OCI-LY1 (cell line): ENCODE measurements around the gene DNAJB8.

Experiments used
- H2AFZ ChIP-seq: fragments of 200-600 bp; sonication (generic), shearing (Covaris generic); 2 replicates; pipeline ENCODE4 v1.6.0; 2014; ENCODE audit warnings: antibody characterized with exemption, mild to moderate bottlenecking, low read length
- H3F3A ChIP-seq: fragments of 200-600 bp; sonication (generic), shearing (Covaris generic); 2 replicates; pipeline ENCODE4 v1.6.0; 2014; ENCODE audit warnings: mild to moderate bottlenecking, antibody characterized with exemption, low read length, moderate library complexity; ENCODE audit not compliant: insufficient read depth
- H3K27ac ChIP-seq: fragments of 200-600 bp; sonication (generic); 2 replicates; pipeline ENCODE4 v1.5.1; 2014; ENCODE audit warnings: low read length, mixed run types, mild to moderate bottlenecking, low read depth; ENCODE audit not compliant: poor library complexity, severe bottlenecking
- H3K27me3 ChIP-seq: fragments of 200-600 bp; sonication (generic); 2 replicates; pipeline ENCODE4 v1.6.0; 2014; ENCODE audit warnings: antibody characterized with exemption, mild to moderate bottlenecking, low read length, moderate library complexity; ENCODE audit not compliant: insufficient read depth
- H3K36me3 ChIP-seq: fragments of 200-600 bp; sonication (generic); 2 replicates; pipeline ENCODE4 v1.6.1; 2014; ENCODE audit warnings: mild to moderate bottlenecking, antibody characterized with exemption, low read length, moderate library complexity, mixed read lengths; ENCODE audit not compliant: insufficient read depth
- H3K4me1 ChIP-seq: fragments of 200-600 bp; sonication (generic); 2 replicates; pipeline ENCODE4 v1.5.1; 2014; ENCODE audit warnings: mild to moderate bottlenecking, low read length, moderate library complexity; ENCODE audit not compliant: insufficient read depth, severe bottlenecking
- H3K4me2 ChIP-seq: fragments of 200-600 bp; sonication (generic), shearing (Covaris generic); 2 replicates; pipeline ENCODE4 v1.6.1; 2014; ENCODE audit warnings: low read length
- H3K4me3 ChIP-seq: fragments of 200-600 bp; sonication (generic); 2 replicates; pipeline ENCODE4 v1.5.1; 2014; ENCODE audit warnings: low read length, low read depth, mild to moderate bottlenecking, mixed read lengths; ENCODE audit not compliant: poor library complexity, severe bottlenecking
- H3K79me2 ChIP-seq: fragments of 200-600 bp; shearing (Covaris generic); 2 replicates; pipeline ENCODE4 v1.6.1; 2016; ENCODE audit warnings: mixed run types, low read length, mixed read lengths; ENCODE audit not compliant: insufficient read depth
- H3K9ac ChIP-seq: fragments of 200-600 bp; sonication (generic), shearing (Covaris generic); 2 replicates; pipeline ENCODE4 v1.6.1; 2014; ENCODE audit warnings: mild to moderate bottlenecking, low read length, mixed read lengths
- H3K9me2 ChIP-seq: fragments of 200-600 bp; sonication (generic), shearing (Covaris generic); 2 replicates; pipeline ENCODE4 v1.6.1; 2014; ENCODE audit warnings: low read depth, mild to moderate bottlenecking, low read length, mixed read lengths
- H3K9me3 ChIP-seq: fragments of 200-600 bp; shearing (Covaris generic); 2 replicates; pipeline ENCODE4 v1.6.1; 2014; ENCODE audit warnings: low read length, mixed read lengths
- H4K20me1 ChIP-seq: fragments of 200-600 bp; sonication (generic), shearing (Covaris generic); 2 replicates; pipeline ENCODE4 v1.6.0; 2016; ENCODE audit warnings: mild to moderate bottlenecking, low read length; ENCODE audit not compliant: insufficient read depth
- EZH2 ChIP-seq: fragments of 200-600 bp; sonication (generic), shearing (Covaris generic); IDR thresholded peaks from 2 replicates; pipeline ENCODE4 v1.8.0; 2017; ENCODE audit warnings: borderline replicate concordance, mixed run types, mild to moderate bottlenecking, antibody characterized with exemption, low read length, moderate library complexity, mixed read lengths
- TF ChIP-seq, protein P1 (sequence below): fragments of 200-600 bp; sonication (generic), shearing (Covaris generic); IDR thresholded peaks from 2 replicates; pipeline ENCODE4 v1.5.1; 2017; ENCODE audit warnings: mild to moderate bottlenecking, antibody characterized with exemption, low read length, moderate library complexity, mixed read lengths

Gene DNAJB8

DNA sequence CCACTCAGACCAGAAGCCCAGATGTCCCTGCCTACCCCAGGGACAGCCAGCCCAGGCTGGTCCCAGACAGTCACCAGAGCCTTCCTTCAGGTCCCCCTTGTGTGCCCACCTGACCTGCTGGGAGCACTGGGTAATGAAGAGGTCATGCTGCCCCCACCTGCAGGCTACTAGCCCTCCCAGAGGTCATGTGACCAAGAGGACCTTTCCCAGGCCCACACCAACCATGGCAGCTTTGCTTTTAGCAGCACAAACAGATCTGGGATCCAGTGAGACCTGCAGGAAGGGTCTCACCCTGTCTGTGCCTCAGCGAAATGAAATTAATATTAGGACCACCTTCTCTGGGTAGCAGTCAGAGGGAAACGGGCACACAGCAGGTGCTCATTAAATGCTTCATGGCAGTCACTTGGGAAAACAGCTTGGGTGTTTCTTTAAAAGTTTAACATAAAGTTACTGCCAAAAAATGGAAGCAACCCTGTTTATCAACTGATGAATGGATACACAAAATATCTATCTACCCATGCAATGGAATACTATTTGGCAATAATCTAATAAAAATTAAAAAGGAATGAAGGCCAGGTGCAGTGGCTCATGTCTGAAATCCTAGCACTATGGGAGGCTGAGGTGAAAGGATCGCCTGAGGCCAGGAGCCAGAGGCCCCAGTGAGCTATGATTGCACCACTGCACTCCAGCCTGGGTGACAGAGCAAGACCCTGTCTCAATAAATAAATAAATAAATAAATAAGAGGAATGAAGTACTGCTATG lies 43.7 kb downstream of the DNAJB8 start:
- Histone ChIP-seq H3K4me3 (no peak overlapping the region), H3K27me3 (0 out of 2 replicates have a peak, but pooled peaks cover 8% of the 10 kb centered on the region), H3K4me2 (no peak overlapping the region), H3K9ac (no peak overlapping the region), H3F3A (no peaks in the 10 kb centered on the region), H3K27ac (no peak overlapping the region), H3K9me2 (no peaks in the 10 kb centered on the region), H4K20me1 (no peaks in the 10 kb centered on the region), H2AFZ (no peak overlapping the region), H3K9me3 (no peaks in the 10 kb centered on the region), H3K36me3 (no peaks in the 10 kb centered on the region), H3K79me2 (no peaks in the 10 kb centered on the region), H3K4me1 (peaks cover 4% of the 10 kb centered on the region)
- TF ChIP-seq EZH2: no peak
- TF ChIP-seq, protein P1, sequence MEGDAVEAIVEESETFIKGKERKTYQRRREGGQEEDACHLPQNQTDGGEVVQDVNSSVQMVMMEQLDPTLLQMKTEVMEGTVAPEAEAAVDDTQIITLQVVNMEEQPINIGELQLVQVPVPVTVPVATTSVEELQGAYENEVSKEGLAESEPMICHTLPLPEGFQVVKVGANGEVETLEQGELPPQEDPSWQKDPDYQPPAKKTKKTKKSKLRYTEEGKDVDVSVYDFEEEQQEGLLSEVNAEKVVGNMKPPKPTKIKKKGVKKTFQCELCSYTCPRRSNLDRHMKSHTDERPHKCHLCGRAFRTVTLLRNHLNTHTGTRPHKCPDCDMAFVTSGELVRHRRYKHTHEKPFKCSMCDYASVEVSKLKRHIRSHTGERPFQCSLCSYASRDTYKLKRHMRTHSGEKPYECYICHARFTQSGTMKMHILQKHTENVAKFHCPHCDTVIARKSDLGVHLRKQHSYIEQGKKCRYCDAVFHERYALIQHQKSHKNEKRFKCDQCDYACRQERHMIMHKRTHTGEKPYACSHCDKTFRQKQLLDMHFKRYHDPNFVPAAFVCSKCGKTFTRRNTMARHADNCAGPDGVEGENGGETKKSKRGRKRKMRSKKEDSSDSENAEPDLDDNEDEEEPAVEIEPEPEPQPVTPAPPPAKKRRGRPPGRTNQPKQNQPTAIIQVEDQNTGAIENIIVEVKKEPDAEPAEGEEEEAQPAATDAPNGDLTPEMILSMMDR: no peak

DNA sequence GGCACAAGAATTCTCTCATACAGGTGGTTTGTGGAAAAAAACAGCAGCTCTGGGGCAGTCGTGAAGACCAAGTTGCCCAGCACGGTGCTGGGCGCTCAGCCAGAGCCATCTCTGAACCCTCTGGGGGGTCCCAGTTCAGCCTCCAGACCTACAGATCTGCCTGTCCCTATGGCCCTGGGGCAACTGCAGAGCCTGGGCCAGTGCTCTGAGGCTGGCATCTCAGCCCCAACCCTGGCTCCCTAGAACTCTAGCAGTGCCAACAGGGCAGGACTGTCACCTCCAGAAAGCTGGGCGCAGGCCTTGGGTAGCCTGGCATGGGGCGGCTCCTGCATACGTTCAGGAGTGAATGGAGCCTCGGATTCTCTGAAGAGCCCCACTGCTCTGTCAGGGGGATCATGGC lies 44.7 kb downstream of the DNAJB8 start:
- H3K9me2 ChIP-seq: no peaks in the 10 kb centered on the region
- H3K4me3 ChIP-seq: no peak overlapping the region
- no peak overlapping the region for H3K4me2 ChIP-seq

DNA sequence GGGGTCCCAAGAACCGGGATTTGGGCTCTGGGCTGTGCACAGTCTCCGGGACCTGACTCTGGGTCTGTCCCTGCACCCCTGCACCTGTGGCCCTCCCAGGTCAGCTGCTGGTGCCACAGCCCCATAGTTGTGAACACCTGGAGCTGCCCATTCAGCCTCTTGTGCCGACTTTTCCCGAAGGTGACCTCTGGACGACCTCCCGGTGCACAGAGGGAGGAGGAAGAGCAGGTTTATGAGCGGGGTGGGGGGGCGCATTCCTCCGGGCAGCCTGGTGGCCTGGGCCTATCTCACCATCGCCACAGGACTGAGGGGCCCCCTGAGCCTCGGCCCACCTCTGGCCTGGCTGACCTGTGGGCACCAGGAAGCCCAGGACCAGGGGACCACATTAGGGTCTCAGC lies 45.3 kb downstream of the DNAJB8 start:
- Histone ChIP-seq H3K4me2 (no peak overlapping the region), H2AFZ (no peak overlapping the region), H3K9ac (no peak overlapping the region), H4K20me1 (no peaks in the 10 kb centered on the region), H3F3A (no peaks in the 10 kb centered on the region), H3K36me3 (no peaks in the 10 kb centered on the region), H3K4me3 (no peak overlapping the region), H3K79me2 (no peaks in the 10 kb centered on the region), H3K9me2 (no peaks in the 10 kb centered on the region), H3K9me3 (no peaks in the 10 kb centered on the region), H3K27ac (no peak overlapping the region), H3K4me1 (peaks cover under 1% of the 10 kb centered on the region), H3K27me3 (0 out of 2 replicates have a peak, but pooled peaks cover 8% of the 10 kb centered on the region)
- no peak for TF ChIP-seq EZH2
- TF ChIP-seq, protein P1: no peak

More for the DNA sequence above, 44.7 kb downstream of the DNAJB8 start:
- Histone ChIP-seq H3K27me3 (0 out of 2 replicates have a peak, but pooled peaks cover 8% of the 10 kb centered on the region), H3K4me1 (peaks cover 4% of the 10 kb centered on the region), H3K36me3 (no peaks in the 10 kb centered on the region), H3K9ac (no peak overlapping the region), H2AFZ (no peak overlapping the region), H4K20me1 (no peaks in the 10 kb centered on the region), H3F3A (no peaks in the 10 kb centered on the region), H3K79me2 (no peaks in the 10 kb centered on the region), H3K9me3 (no peaks in the 10 kb centered on the region), H3K27ac (no peak overlapping the region)
- TF ChIP-seq EZH2: no peak
- TF ChIP-seq, protein P1: no peak
